GM12873 (cell line): ENCODE measurements around the gene RPTOR.

ENCODE experiments used
- TF ChIP-seq, protein P1 (sequence below): IDR thresholded peaks from 2 replicates; pipeline ENCODE4 v1.5.1; 2012; ENCODE audit warnings: low read depth, mild to moderate bottlenecking, moderate library complexity, low read length, control low read depth; ENCODE audit not compliant: insufficient read depth; ENCODE audit errors: missing control alignments

RPTOR gene

GRCh38 chr17:80899402-80900268 lies 355.0 kb downstream of the RPTOR start:
- TF ChIP-seq, protein P1, sequence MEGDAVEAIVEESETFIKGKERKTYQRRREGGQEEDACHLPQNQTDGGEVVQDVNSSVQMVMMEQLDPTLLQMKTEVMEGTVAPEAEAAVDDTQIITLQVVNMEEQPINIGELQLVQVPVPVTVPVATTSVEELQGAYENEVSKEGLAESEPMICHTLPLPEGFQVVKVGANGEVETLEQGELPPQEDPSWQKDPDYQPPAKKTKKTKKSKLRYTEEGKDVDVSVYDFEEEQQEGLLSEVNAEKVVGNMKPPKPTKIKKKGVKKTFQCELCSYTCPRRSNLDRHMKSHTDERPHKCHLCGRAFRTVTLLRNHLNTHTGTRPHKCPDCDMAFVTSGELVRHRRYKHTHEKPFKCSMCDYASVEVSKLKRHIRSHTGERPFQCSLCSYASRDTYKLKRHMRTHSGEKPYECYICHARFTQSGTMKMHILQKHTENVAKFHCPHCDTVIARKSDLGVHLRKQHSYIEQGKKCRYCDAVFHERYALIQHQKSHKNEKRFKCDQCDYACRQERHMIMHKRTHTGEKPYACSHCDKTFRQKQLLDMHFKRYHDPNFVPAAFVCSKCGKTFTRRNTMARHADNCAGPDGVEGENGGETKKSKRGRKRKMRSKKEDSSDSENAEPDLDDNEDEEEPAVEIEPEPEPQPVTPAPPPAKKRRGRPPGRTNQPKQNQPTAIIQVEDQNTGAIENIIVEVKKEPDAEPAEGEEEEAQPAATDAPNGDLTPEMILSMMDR, result peak; percentile 56

DNA sequence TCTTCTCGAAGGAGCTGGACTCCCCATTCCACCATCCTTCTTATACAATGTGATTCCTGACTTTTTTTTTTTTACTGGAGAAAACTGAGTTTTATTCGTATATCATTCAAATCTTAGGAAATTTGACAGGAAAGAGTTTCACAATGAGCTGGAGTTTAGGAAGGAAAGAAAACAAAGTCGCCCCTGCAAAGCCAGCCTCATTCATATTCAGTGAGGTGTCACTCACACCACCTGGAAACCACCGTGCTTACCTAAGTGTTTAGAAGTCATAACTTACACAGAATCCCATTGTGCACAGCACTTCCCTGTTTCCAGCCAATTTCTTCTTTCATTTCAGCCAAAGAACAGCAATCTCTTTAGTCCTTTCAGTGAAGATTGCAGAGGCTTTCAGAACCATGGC lies 356.7 kb downstream of the RPTOR start:
- TF ChIP-seq, protein P1, result no peak

DNA sequence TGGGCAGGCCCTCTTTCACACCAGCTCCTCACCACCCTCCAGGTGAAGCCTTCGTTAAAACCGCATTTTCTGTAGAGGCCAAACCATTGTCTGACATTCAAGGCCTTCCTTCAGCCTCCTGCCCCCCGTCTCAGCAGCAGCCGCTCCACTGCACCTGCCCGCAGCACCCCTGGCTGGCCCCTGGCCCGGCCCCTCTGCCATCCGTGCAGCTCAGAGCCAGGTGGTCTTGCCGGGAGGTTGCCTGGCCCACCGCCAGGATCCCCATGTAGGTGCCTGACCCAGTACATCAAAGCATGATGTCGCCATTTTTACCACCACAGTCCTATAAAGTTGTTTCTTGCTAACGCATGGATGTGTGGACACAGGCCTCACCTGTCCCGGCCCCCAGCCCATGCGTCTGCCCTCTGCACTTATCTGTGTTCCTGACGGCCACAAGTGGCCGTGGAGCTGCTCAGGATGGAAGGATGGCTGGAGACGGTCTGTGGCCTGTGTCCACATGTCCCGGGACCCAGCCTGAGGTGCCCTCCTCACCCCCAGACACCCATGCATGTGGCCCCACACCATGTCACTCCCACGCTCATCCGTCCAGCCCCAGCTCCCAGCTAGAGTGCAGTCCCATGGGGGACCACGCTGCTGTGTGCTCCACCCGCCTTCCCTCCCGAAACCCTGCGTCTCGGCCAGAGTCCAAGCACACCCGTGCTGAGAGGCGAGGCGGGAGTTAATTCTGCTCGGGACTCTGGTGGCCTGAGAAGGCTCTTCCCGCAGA lies 357.7 kb downstream of the RPTOR start:
- TF ChIP-seq, protein P1, result no peak

- TF ChIP-seq, protein P1, result no peak
Observed at GRCh38 chr17:80902963-80903611, 358.4 kb downstream of the RPTOR start.

DNA sequence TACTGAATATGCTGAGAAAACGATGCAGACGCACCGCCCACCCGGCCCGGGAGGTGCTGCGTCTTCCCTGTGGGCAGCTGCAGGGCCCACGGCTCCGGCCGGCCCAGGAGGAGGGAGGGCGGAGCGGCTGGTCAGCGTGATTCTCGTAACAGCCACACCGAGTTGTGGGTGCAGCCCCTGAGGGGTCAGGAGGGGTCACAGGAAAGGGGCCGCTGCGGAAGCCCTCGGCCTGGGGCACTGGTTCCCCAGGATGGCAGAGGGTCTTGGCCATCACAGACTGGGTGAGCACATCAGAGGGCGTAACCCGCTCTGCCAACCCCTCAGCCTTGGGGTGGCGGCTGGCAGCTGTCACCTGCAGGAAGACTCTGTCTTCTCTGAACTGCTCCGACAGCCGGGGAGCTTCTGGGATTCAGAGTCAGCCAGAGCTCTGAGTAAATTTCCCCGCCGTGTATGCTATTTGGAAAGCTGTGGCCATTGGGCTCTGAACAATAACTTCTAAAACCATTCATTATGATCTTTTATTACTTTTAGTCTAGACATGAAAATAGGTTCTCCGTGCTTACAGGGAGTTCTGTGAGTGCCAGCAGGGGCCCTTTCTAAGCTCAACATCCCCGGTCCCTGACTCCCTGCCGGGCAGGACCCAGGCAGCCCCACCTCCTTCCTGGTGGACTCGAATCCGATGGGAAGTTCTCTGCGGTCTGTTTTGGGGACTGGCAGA lies 359.6 kb downstream of the RPTOR start:
- TF ChIP-seq, protein P1, result no peak

DNA sequence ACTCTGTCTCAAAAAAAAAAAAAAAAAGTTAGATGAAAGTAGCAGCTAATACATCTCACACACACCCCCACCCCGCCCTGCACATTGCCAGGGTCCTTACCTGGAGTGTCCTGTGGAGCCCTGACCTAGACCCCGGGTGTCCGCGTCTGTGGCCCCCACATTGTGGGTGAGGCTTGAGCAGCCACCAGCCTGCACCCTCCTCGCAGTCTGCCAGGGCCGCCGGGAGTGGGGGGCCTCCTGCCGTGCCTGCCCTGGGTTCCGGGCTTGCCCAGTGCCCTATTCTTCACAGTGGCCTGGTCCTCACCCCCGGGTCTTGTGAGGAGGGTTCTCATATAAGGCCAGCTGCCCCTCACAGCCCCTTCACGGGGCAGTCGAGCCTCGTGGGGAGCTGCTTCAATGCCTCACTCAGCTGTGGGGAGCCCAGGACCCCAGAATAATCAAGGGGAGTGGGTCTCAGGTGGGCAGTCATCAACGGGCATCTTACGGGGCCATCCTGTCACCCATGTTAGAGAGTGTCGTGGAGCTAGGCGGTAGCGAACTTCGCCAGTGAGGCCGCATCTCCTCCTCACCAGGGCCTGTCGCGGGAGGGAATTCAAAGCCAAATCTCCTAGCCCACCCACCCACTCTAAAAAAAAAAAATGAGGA lies 361.1 kb downstream of the RPTOR start:
- TF ChIP-seq, protein P1, result no peak
